ENCODE data around the gene KRT31.
"Not testable (repeated sequence)": the region's sequence is repeated elsewhere in the genome, so short reads cannot be mapped to it uniquely, and the experiment has no call there.

KRT31 gene

GRCh38 chr17:41383690-41384089 lies 13.7 kb downstream of the KRT31 start:
- DNase-seq = no peak

- no peak for DNase-seq
Observed at GRCh38 chr17:41382394-41382793, 15.0 kb downstream of the KRT31 start.

GRCh38 chr17:41381943-41382342 lies 15.5 kb downstream of the KRT31 start, which contains the start of gene KRT34:
Gene KRT34, minus strand, starts transcription at chr17:41382306. Its CDS starts 60 bp downstream, at chr17:41382246.
- DNase-seq = not testable (repeated sequence)

- DNase-seq = not testable (repeated sequence)
Observed at GRCh38 chr17:41380091-41380490, 17.3 kb downstream of the KRT31 start.

- DNase-seq = no peak
Observed at GRCh38 chr17:41377546-41377945, 19.9 kb downstream of the KRT31 start.

GRCh38 chr17:41369713-41370112 lies 27.7 kb downstream of the KRT31 start, which contains the start of gene KRT33B:
Gene KRT33B, minus strand, starts transcription at chr17:41369813. Its CDS starts 63 bp downstream, at chr17:41369750.
- DNase-seq = no peak

GRCh38 chr17:41369023-41369422 lies 28.4 kb downstream of the KRT31 start:
- no peak for DNase-seq

GRCh38 chr17:41367426-41368075 lies 29.9 kb downstream of the KRT31 start:
- DNase-seq = no peak

GRCh38 chr17:41366070-41366469 lies 31.3 kb downstream of the KRT31 start:
- no peak for DNase-seq

GRCh38 chr17:41363881-41364280 lies 33.5 kb downstream of the KRT31 start:
- no peak for DNase-seq

GRCh38 chr17:41360296-41360995 lies 37.0 kb downstream of the KRT31 start:
- DNase-seq = no peak

GRCh38 chr17:41354536-41354935 lies 42.9 kb downstream of the KRT31 start:
- no peak for DNase-seq

- DNase-seq = no peak
Observed at GRCh38 chr17:41352597-41353366, 44.6 kb downstream of the KRT31 start.

GRCh38 chr17:41351177-41351576 lies 46.2 kb downstream of the KRT31 start:
- DNase-seq = no peak

- DNase-seq = not testable (repeated sequence)
Observed at GRCh38 chr17:41350381-41350878, 47.0 kb downstream of the KRT31 start, which contains the start of gene KRT33A. Gene KRT33A, minus strand, starts transcription at chr17:41350828. Its CDS starts 61 bp downstream, at chr17:41350767.

GRCh38 chr17:41347869-41348760 lies 49.3 kb downstream of the KRT31 start:
- no peak for DNase-seq

- not testable (repeated sequence) for DNase-seq
Observed at GRCh38 chr17:41346421-41346820, 51.0 kb downstream of the KRT31 start.

GRCh38 chr17:41345992-41346391 lies 51.4 kb downstream of the KRT31 start:
- DNase-seq = no peak
